Measurements from ENCODE around the gene ABCB4.

GRCh38 chr7:87413951-87414793 is 61.3 kb downstream of the ABCB4 start:
- TF ChIP-seq CTCF (IDR thresholded peaks at IDR 0.05) (no peak), POLR2A (IDR thresholded peaks at IDR 0.05) (no peak)

Data from uterus (tissue), 2 donors.